NCI-H2196 treated with DMSO at 0.1 percent for 48 hours (cell line): ENCODE data around the gene RBP5.

ENCODE experiments used
- DNase-seq: peaks from one replicate; lab custom pipeline; 2025; ENCODE audit not compliant: unreplicated experiment; lab: John Stamatoyannopoulos, UW

Gene RBP5

DNA sequence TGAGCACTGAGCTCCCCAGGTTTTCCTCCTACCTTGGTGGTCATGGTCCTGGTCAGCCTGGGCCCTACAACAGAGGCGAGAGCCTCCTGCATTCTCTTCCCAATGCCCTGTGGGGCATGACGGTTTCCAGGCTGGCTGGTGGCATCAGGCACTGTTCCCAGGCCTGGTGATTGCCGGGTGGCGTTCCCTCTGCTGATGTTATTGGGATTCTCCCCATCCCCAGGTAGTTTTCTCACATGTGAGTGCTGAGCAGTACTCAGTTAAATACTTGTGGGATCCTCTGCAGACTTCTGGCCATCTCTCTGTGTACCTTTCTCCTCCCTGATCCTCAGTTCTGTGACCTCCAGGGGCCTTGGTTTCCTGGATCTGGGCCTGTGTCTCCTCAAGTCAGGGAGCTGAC lies 52.2 kb downstream of the RBP5 start:
- no peak for DNase-seq

DNA sequence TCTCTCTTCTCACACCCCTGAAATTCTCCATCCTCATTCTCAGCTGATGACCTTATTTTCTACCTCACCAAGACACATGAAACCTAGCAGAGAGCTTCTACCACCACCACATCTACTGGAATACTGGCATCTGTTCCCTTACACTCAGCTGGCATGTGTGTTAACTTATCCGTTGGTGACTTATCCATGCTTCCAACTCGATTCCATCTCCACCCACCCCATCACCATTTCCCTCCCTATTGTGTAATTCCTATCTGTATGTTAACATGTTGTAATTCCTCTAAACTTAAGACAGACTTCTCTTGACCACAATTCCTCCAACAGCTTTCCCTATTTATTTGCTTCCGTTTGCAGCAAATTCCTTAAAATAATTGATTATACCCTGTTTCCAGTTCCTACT lies 52.8 kb downstream of the RBP5 start:
- no peak for DNase-seq

DNA sequence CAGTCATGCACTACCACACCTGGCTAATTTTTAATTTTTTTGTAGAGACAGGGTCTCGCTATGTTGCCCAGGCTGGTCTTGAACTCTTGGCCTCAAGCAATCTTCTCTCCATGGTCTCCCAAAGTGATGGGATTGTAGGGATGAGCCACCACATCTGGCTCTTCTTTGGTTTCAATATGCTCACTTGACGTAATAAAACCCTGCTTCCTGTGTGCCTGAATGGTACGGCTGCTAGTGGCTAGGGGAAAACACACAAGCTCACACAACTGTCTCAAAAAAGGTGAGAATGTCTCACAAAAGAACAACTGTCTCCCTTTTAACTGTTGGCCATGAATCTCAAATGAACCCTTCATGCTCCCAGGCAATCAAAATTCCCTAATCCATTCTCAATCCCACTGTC lies 53.2 kb downstream of the RBP5 start:
- no peak for DNase-seq

DNA sequence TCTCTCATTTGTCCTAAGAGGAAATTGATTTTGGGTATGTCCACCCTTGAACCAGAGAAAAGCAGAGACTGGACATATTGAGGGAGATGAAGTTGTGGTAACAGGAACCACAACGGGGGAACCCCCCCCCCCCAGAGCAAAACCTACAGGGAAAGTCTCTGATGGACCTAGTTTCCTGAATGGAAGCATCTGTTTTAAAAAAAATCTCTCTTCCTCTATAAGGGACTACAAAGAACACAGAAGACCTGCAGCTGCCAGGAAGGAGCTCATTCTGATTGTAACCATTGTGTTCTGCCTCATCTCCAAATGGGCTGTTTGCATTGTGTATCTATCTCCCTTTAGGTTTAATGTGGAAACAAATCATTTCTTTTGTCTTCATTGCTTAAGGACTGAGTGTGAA lies 54.7 kb downstream of the RBP5 start:
- DNase-seq = no peak
